ENCODE data around the gene CTBP1. TPM values are rescaled to one million over a fixed set of nuclear protein-coding genes. Genes with fewer than 3 reads are reported as not detected.

The CTBP1 gene
- total RNA-seq, 1 experiment from 2014 or later, result 223 TPM

DNA sequence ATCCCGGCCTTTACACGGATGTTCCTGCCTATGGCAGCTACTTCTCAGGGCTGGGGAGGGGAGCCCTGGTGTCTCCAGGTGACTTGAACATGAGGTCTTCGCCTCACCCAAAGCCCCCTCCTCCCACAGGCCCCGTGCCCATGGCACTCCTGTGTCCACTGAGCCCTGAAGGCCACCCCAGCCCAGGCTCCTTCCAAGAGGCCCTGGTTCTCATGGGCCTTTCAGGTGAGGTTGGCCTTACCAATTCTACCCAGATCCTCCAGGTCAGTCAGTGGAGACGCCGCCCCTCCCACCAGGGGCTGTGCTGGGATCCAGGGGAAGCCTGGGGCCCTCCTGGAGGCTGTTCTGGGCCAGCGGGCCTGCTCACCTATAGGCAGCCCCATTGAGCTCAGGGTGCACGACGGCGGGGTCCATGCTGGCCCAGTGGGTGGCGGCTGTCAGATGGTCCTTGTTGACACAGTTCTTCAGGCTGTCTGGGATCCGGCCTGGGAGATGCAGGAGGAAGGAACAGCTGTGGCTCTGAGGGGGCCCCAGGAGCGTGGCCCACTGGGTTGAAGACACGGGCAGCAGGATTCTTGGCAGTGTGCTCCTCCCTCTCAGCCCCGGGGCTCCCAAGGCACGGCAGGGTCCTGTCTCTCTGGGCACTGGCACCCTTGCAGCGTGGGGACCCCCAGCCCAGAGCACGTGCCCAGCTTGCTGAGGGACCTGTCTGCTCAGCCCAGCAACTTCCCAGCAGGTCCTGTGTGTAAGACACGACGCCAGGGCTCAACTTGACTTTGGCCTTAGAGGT, 36.2 kb downstream of the CTBP1 start:
- Histone ChIP-seq H3K4me2 (ENCODE audit: low read length) (no peak overlapping the region), H3F3A (ENCODE audit: low read length, unreplicated experiment) (no peaks in the 10 kb centered on the region), H3K4me3 (ENCODE audit: low read length) (no peak overlapping the region), H4K20me1 (ENCODE audit: low read length) (no peaks in the 10 kb centered on the region), H3K9me3 (ENCODE audit: low read length) (no peaks in the 10 kb centered on the region), H3K79me2 (ENCODE audit: low read length) (no peaks in the 10 kb centered on the region), H2AFZ (ENCODE audit: low read length) (no peak overlapping the region), H3K4me1 (ENCODE audit: insufficient read depth, low read length) (no peaks in the 10 kb centered on the region), H3K36me3 (ENCODE audit: low read depth, low read length) (no peaks in the 10 kb centered on the region; the same call in 1 of the 2 replicates), H3K9ac (ENCODE audit: low read length) (no peak overlapping the region), H3K9me2 (replicated peaks; ENCODE audit: low read length) (no peaks in the 10 kb centered on the region), H3K27ac (ENCODE audit: low read length) (no peak overlapping the region), H3K27me3 (ENCODE audit: low read length) (no peaks in the 10 kb centered on the region)
- POLR2A ChIA-PET (ENCODE audit: unreplicated experiment), result no interaction called here
- intact Hi-C loops (cut with micrococcal nuclease), result no loop called here
- CTCF ChIA-PET, result no interaction called here
- no TSS peak for BruUV-seq (replicated peaks)
- DNase-seq (no peak), ATAC-seq (no peak)
- no peak for TF ChIP-seq EZH2phosphoT487 (IDR thresholded peaks at IDR 0.05; ENCODE audit: borderline replicate concordance, low read length)
- TF ChIP-seq EZH2 (IDR thresholded peaks at IDR 0.05; ENCODE audit: low read length, unreplicated experiment), result no peak
- TF ChIP-seq, protein P1, sequence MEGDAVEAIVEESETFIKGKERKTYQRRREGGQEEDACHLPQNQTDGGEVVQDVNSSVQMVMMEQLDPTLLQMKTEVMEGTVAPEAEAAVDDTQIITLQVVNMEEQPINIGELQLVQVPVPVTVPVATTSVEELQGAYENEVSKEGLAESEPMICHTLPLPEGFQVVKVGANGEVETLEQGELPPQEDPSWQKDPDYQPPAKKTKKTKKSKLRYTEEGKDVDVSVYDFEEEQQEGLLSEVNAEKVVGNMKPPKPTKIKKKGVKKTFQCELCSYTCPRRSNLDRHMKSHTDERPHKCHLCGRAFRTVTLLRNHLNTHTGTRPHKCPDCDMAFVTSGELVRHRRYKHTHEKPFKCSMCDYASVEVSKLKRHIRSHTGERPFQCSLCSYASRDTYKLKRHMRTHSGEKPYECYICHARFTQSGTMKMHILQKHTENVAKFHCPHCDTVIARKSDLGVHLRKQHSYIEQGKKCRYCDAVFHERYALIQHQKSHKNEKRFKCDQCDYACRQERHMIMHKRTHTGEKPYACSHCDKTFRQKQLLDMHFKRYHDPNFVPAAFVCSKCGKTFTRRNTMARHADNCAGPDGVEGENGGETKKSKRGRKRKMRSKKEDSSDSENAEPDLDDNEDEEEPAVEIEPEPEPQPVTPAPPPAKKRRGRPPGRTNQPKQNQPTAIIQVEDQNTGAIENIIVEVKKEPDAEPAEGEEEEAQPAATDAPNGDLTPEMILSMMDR (conservative IDR thresholded peaks at IDR 0.05; ENCODE audit: low read depth, low read length), result no peak

DNA sequence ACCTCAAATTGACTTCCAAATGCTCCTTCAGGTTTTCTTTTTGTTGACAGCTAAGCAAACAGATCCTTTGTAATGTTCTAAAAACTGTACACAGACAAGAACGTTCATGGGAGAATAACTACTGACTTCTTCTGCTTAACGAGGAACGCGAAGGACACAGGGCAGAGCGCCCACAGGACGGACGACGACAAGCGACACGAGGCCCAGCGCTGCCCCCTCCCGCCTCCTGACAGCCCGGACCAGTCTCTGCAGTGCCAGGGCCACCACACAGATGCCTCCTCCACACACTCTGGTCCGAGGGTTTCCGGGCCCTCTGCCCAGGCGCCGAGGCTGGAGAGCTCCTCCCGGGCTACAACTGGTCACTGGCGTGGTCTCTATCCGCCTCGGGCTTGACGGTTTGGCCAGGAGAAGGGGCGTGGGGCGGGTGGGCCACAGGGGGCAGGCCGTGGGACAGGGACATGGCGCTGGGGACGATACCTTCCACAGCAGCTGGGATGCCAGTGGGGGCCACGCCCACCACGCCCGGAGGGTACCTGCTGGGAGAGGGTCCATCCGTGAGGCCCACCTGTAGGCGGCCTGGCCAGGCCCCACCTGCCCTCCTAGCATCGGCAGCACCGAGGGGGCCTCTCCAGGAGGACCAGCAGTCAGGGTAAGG, 36.9 kb downstream of the CTBP1 start:
- Histone ChIP-seq H3F3A (ENCODE audit: low read length, unreplicated experiment) (no peaks in the 10 kb centered on the region), H3K9me3 (ENCODE audit: low read length) (no peaks in the 10 kb centered on the region), H3K36me3 (ENCODE audit: low read depth, low read length) (no peaks in the 10 kb centered on the region; the same call in 1 of the 2 replicates), H3K4me2 (ENCODE audit: low read length) (no peak overlapping the region), H4K20me1 (ENCODE audit: low read length) (no peaks in the 10 kb centered on the region), H3K79me2 (ENCODE audit: low read length) (no peaks in the 10 kb centered on the region), H2AFZ (ENCODE audit: low read length) (no peak overlapping the region), H3K4me3 (ENCODE audit: low read length) (no peak overlapping the region), H3K9me2 (replicated peaks; ENCODE audit: low read length) (no peaks in the 10 kb centered on the region), H3K27ac (ENCODE audit: low read length) (no peak overlapping the region), H3K9ac (ENCODE audit: low read length) (no peak overlapping the region), H3K27me3 (ENCODE audit: low read length) (no peaks in the 10 kb centered on the region), H3K4me1 (ENCODE audit: insufficient read depth, low read length) (no peaks in the 10 kb centered on the region)
- ChIA-PET CTCF (no interaction called here), POLR2A (ENCODE audit: unreplicated experiment) (no interaction called here)
- DNase-seq (no peak), ATAC-seq (no peak)
- intact Hi-C loops (cut with micrococcal nuclease), result no loop called here
- no TSS peak for BruUV-seq (replicated peaks)
- TF ChIP-seq, protein P1 (conservative IDR thresholded peaks at IDR 0.05; ENCODE audit: low read depth, low read length), result no peak
- TF ChIP-seq EZH2phosphoT487 (IDR thresholded peaks at IDR 0.05; ENCODE audit: borderline replicate concordance, low read length) (no peak), EZH2 (IDR thresholded peaks at IDR 0.05; ENCODE audit: low read length, unreplicated experiment) (no peak)

DNA sequence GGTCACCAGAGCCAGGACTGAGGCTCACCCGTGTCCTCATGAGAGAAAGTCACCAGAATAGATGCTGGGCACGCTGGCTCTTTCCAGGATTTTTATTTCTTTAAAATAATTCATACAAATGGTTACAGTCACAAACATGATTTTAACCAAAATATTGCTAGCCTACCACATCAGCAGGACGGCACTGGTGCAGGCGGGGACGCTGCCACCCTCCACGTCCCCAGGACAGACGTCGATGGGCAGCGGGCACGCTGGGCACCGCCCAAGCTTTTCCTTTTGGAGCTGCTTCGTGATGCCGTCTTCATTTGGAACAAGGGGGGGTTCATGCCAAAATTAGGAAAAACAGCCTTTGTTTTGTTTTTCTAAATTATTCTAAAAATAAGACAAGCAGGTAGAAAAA, 37.6 kb downstream of the CTBP1 start:
- no peaks in the 10 kb centered on the region; the same call in 1 of the 2 replicates for H3K36me3 ChIP-seq (ENCODE audit: low read depth, low read length)
- no peak overlapping the region for H3K4me3 ChIP-seq (ENCODE audit: low read length)
- H3K27me3 ChIP-seq (ENCODE audit: low read length), result no peaks in the 10 kb centered on the region
- TF ChIP-seq EZH2phosphoT487 (IDR thresholded peaks at IDR 0.05; ENCODE audit: borderline replicate concordance, low read length) (no peak), EZH2 (IDR thresholded peaks at IDR 0.05; ENCODE audit: low read length, unreplicated experiment) (no peak)
- TF ChIP-seq, protein P1 (conservative IDR thresholded peaks at IDR 0.05; ENCODE audit: low read depth, low read length), result no peak
- ATAC-seq (no peak), DNase-seq (no peak)
- intact Hi-C loops (cut with micrococcal nuclease), result no loop called here
- H3K27ac ChIP-seq (ENCODE audit: low read length), result no peak overlapping the region
- POLR2A ChIA-PET (ENCODE audit: unreplicated experiment), result no interaction called here
- no peaks in the 10 kb centered on the region for H4K20me1 ChIP-seq (ENCODE audit: low read length)
- no peaks in the 10 kb centered on the region for H3F3A ChIP-seq (ENCODE audit: low read length, unreplicated experiment)
- H3K4me2 ChIP-seq (ENCODE audit: low read length), result no peak overlapping the region
- H3K9ac ChIP-seq (ENCODE audit: low read length), result no peak overlapping the region
- no peaks in the 10 kb centered on the region for H3K4me1 ChIP-seq (ENCODE audit: insufficient read depth, low read length)
- H2AFZ ChIP-seq (ENCODE audit: low read length), result no peak overlapping the region
- no peaks in the 10 kb centered on the region for H3K79me2 ChIP-seq (ENCODE audit: low read length)
- H3K9me3 ChIP-seq (ENCODE audit: low read length), result no peaks in the 10 kb centered on the region
- CTCF ChIA-PET, result no interaction called here
- no peaks in the 10 kb centered on the region for H3K9me2 ChIP-seq (replicated peaks; ENCODE audit: low read length)
- BruUV-seq (replicated peaks), result TSS peak; percentile 69

Measured in PC-3 (cell line).